Activated CD8-positive, alpha-beta T cell treated with anti-CD3 and anti-CD28 coated beads, Interleukin-2, amount 10 ng/mL, durations not matched to agents 7 days and 5 days (primary cell): ENCODE results near the gene USP53. TPM values are rescaled to one million over a fixed set of nuclear protein-coding genes. Genes with fewer than 3 reads are reported as not detected.
"Not testable (repeated sequence)": the region's sequence is repeated elsewhere in the genome, so short reads cannot be mapped to it uniquely, and the experiment has no call there.

ENCODE experiments used
- ATAC-seq: fragments of 150-1000 bp; cut with Tn5 transposase; one replicate; pipeline ENCODE4 v1.10.0; 2021; ENCODE audit warnings: moderate library complexity
- CTCF ChIA-PET: fragments of 350-600 bp; sonication (Branson Sonifier 250); formaldehyde crosslinking; loops from one replicate; lab custom pipeline; 2021; ENCODE audit warnings: antibody characterized with exemption; lab: Charles Lee
- POLR2A ChIA-PET: fragments of 350-600 bp; sonication (Branson Sonifier 250); formaldehyde crosslinking; loops from one replicate; lab custom pipeline; 2021; ENCODE audit warnings: antibody characterized with exemption; lab: Charles Lee
- DNase-seq: peaks from one replicate; pipeline ENCODE4 v3.0.0-alpha.2; 2020
- H3K27ac Mint-ChIP-seq: one replicate; pipeline ENCODE4 v1.8.0; 2021; ENCODE audit warnings: mild to moderate bottlenecking, mixed read lengths
- H3K27me3 Mint-ChIP-seq: one replicate; pipeline ENCODE4 v1.8.0; 2021; ENCODE audit warnings: low read depth, mixed read lengths
- H3K36me3 Mint-ChIP-seq: one replicate; pipeline ENCODE4 v1.8.0; 2021; ENCODE audit warnings: low read depth, mixed read lengths
- H3K4me1 Mint-ChIP-seq: one replicate; pipeline ENCODE4 v1.8.0; 2021; ENCODE audit warnings: low read depth, mixed read lengths
- H3K4me3 Mint-ChIP-seq: one replicate; pipeline ENCODE4 v1.8.0; 2021; ENCODE audit warnings: mild to moderate bottlenecking, mixed read lengths
- H3K9me3 Mint-ChIP-seq: one replicate; pipeline ENCODE4 v1.8.0; 2022; ENCODE audit warnings: mixed read lengths; ENCODE audit not compliant: insufficient read depth
- total RNA-seq, 2 experiments: library from RNA; stranded (reverse); gene quantifications; one replicate each; pipeline ENCODE4 v1.2.3, GENCODE V29; 2021

Gene USP53
- total RNA-seq, 2 experiments from 2014 or later, result 10.0 to 10.1 TPM

DNA sequence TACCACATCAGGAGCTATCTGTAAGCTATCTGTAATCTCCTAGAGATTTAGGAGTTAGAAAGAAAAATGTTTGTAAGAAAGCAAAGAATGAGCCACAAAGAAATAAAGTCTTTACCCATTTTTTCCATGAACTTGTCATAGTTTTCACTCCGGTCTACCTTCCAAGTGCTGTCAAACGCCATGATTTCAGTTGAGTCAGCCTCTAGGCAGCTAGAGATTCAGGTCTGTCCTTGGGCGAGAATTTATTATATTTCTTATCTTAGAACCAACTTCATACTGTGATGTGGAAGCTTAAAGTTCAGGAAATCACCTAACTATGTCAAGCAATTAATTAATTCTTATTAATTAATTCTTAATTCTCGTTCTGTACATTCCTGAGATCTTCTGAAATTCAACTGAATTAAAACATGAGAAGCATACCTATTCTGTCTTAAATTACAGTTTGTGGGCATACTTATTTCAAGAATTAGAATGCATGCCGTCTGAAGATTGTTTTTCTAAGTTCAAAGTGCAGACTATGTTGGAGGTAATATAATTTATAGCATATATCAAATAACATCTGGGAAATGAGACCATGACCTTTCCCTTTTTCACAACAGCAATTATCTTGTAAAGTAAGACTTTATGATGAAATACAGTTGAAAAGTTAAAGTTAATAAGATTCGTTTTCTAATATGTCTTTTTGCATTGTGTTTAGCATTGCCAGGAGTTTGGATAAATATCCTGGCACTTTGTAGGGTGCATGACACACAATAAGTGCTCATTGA is 109.6 kb downstream of the USP53 start, which contains the start of gene FABP2:
TSS of gene FABP2 (minus strand) at position 218 of the 767 bp plus-strand sequence. CDS start at position 182, 36 bp downstream.
- ChIA-PET CTCF (interaction anchor here (1.3 kb wide), 1 partner anchor 10 kb away, joined by 3 read pairs; no protein-coding TSS in a partner anchor), POLR2A (no interaction called here)
- Mint-ChIP-seq H3K4me3 (no peak within 1 kb of the TSS), H3K4me1 (no peaks in the 10 kb centered on the region), H3K27me3 (peaks cover 15% of the 10 kb centered on the region), H3K9me3 (no peaks in the 10 kb centered on the region), H3K36me3 (no peaks in the 10 kb centered on the region), H3K27ac (no peak within 1 kb of the TSS)
- ATAC-seq, result no peak
- no peak for DNase-seq

DNA sequence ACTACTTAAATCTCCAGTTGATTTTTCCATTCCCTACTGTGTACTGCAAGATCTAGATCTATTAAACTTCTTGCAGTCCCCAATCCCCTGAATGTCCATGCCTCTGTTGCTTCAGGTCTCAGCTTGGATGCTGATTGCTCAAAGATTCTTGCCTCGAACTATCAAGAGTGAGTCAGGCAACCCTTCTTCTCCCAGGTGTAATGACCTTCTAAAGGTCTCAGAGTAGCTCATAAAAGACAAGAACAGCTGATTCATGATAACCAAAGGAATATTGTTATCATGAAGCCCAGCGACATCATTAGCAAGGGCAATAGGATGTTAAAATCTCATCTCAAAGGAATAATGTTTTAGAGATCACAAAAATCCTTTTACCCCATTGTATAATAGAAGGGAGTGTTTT is 116.2 kb downstream of the USP53 start:
- Mint-ChIP-seq H3K27me3 (peaks cover 16% of the 10 kb centered on the region), H3K27ac (no peak overlapping the region), H3K36me3 (no peaks in the 10 kb centered on the region), H3K4me1 (no peaks in the 10 kb centered on the region), H3K4me3 (no peak overlapping the region), H3K9me3 (no peaks in the 10 kb centered on the region)
- POLR2A ChIA-PET, result no interaction called here
- CTCF ChIA-PET, result no interaction called here
- no peak for DNase-seq
- ATAC-seq, result no peak

DNA sequence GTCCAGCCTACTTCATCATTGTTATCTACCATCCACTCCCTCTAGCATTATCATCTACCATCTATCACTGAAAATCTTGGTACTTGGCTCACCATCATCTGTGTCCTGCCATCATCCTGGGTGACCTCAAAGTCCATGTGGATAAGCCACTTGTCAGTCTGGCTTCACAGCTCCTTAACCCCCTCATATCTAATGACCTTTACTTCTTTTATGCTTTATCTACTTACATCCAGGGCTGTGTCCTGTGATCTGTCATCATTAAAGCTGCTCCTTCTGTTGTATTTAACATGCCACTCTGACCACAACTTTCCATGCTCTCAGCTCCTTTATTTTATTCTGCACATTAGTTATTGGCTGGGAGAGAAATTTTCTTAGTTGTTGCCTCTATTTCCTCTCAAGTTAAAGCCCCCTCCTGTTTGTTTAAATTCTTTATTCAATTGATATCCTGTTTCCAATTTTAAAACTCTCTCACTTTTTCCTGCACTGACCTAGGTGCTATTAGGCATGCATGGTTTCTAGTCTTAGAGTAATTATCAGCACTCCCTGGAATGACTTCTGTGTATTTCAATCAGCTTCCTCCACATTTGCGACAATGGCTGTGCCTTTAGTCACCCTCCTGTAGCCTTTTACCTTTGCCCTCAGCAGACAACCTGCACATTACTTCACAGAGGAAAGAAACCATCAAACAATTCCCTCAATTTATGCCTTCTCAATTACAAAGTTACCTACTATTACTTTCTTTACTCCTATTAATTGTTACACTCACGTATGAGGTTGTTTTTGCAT is 117.5 kb downstream of the USP53 start:
- CTCF ChIA-PET, result no interaction called here
- no peaks in the 10 kb centered on the region for H3K36me3 Mint-ChIP-seq

DNA sequence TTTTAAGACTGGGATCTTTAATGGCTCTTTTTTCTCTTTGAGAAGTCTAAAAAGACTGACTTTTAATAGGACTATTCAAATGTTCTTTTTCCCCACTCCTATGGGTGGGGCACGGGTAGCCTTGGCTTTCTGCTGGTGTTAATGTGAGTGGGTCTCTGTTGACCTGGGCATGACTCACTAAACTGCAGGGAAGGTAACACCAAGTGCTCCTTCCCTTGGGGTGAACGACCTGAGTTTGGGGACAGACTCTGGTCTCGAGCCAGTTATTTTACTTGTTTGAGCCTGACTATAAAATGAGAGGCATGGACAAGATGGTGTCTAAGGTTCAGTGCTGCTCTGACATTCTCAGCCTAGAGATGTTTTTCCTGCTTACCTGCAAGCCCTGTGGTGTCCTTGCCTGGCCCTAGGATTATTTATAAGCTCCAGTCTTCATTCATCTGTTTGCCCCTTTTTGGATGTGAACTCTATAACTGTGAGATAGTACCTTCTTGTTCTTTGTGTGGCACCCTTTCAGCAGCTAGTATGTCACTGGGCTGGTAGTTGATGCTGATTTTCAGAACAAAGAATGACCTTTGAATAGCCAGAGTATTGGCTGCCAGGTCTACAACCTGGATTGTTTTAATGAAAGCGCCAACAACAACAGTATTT is 123.9 kb downstream of the USP53 start:
- H3K9me3 Mint-ChIP-seq, H3K4me1 Mint-ChIP-seq, H3K4me3 Mint-ChIP-seq, ATAC-seq, DNase-seq, H3K27me3 Mint-ChIP-seq, H3K36me3 Mint-ChIP-seq, H3K27ac Mint-ChIP-seq, CTCF ChIA-PET: not testable (repeated sequence)
- POLR2A ChIA-PET, result interaction anchor here (0.6 kb wide), 1 partner anchor 745 kb away, joined by 5 read pairs; no protein-coding TSS in a partner anchor

More for the DNA sequence above, 117.5 kb downstream of the USP53 start:
- Mint-ChIP-seq H3K4me1 (no peaks in the 10 kb centered on the region), H3K4me3 (no peak overlapping the region), H3K27me3 (peaks cover 16% of the 10 kb centered on the region), H3K9me3 (no peaks in the 10 kb centered on the region), H3K27ac (no peak overlapping the region)
- ATAC-seq (no peak), DNase-seq (no peak)
- POLR2A ChIA-PET, result no interaction called here

DNA sequence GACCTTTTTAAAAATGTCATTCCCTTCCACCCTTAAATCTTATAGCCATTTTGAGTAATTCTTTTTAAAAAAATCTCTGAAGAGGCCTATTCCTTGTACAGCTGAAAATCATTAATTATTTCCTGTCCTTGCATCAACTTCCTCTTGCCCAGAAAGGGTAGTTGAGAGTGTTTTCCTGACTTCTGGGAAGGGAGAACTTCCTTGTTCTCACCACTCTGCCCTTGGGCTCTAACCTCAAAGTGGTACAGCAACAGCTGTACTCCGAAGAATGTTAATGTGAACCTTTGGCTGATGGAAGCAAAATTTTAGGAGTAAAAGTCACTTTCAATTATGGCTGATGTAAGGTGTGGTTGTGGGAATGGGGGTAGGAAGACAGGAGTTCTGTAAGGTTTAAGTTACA is 124.5 kb downstream of the USP53 start:
- ATAC-seq, result no peak
- H3K27me3 Mint-ChIP-seq, result no peaks in the 10 kb centered on the region
- no peak overlapping the region for H3K27ac Mint-ChIP-seq

DNA sequence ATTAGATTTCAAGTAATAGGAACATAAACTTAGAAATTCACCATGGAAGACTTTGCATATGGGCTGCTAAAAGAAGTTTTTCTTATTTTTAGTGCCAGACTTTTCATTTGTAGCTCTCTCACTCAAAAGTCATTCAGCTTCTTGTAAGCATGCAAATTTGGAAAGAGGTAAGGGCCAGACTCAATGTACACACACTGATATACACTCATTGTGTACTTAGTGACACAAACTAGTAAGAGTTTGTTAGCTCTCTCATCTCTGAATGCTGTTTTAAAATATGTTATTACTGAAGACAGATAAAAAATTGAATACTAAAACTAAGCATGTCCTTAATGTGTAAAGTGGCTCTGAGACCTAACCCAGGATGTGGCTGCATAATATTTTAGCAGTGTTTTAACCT is 127.4 kb downstream of the USP53 start:
- H3K4me1 Mint-ChIP-seq, DNase-seq: not testable (repeated sequence)

More for the DNA sequence above, 124.5 kb downstream of the USP53 start:
- Mint-ChIP-seq H3K4me3 (no peak overlapping the region), H3K4me1 (peaks cover 4% of the 10 kb centered on the region), H3K9me3 (no peaks in the 10 kb centered on the region), H3K36me3 (no peaks in the 10 kb centered on the region)
- CTCF ChIA-PET, result no interaction called here
- DNase-seq, result no peak
- POLR2A ChIA-PET, result no interaction called here

DNA sequence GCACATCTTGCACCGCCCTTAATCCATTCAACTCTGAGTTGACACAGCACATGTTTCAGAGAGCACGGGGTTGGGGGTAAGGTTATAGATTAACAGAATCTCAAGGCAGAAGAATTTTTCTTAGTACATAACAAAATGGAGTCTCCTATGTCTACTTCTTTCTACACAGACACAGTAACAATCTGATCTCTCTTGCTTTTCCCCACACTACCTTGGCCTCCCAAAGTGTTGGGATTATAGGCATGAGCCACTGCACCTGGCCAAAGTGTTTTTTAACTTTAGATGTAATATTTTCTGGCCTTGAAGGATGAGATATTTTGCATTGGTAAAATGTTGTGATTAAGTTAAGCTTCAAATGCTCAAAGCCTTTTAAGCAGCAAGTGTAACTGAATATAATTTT is 130.8 kb downstream of the USP53 start:
- H3K27ac Mint-ChIP-seq, H3K27me3 Mint-ChIP-seq, H3K36me3 Mint-ChIP-seq, H3K4me3 Mint-ChIP-seq, CTCF ChIA-PET, H3K9me3 Mint-ChIP-seq, H3K4me1 Mint-ChIP-seq, DNase-seq, ATAC-seq, POLR2A ChIA-PET: not testable (repeated sequence)

More for the DNA sequence above, 127.4 kb downstream of the USP53 start:
- POLR2A ChIA-PET, H3K27ac Mint-ChIP-seq, H3K4me3 Mint-ChIP-seq, CTCF ChIA-PET, H3K27me3 Mint-ChIP-seq, ATAC-seq, H3K36me3 Mint-ChIP-seq, H3K9me3 Mint-ChIP-seq: not testable (repeated sequence)

Other genes with a start within 250 kb of the USP53 start
- gene MYOZ2, start 76.9 kb upstream of the USP53 start, total RNA-seq, result not detected
- not detected for gene FABP2, start 109.4 kb downstream of the USP53 start, total RNA-seq